ENCODE measurements around the gene HINFP. TPM values are rescaled to one million over a fixed set of nuclear protein-coding genes. Genes with fewer than 3 reads are reported as not detected.

HINFP gene
- total and polyA plus RNA-seq, 9 of the 15 experiments (the other 6 are each of a cell fraction or from before 2014, with no cell fraction given): 13.8 to 34.1 (median 22.5) TPM

- TF ChIP-seq ZFP91 (CRISPR knock-in tag; IDR thresholded peaks at IDR 0.05) (peak; percentile 97), PATZ1 (CRISPR knock-in tag; IDR thresholded peaks at IDR 0.05; ENCODE audit: borderline replicate concordance) (no peak), RFX7 (CRISPR knock-in tag; IDR thresholded peaks at IDR 0.05) (no peak), TCF7L2 (IDR thresholded peaks at IDR 0.05; ENCODE audit: low read depth, low read length) (no peak), FOXA1 (IDR thresholded peaks at IDR 0.05; ENCODE audit: borderline replicate concordance) (no peak), FOXK1 (CRISPR knock-in tag; IDR thresholded peaks at IDR 0.05; ENCODE audit: borderline replicate concordance) (peak; percentile 70; the same call in 1 of the 2 replicates), CHD2 (IDR thresholded peaks at IDR 0.05; ENCODE audit: low read depth, low read length) (peak; percentile 26; the same call in 1 of the 2 replicates), ZNF23 (CRISPR knock-in tag; IDR thresholded peaks at IDR 0.05) (no peak), FOS (IDR thresholded peaks at IDR 0.05; ENCODE audit: extremely low read depth, insufficient read length) (no peak), ZNF696 (CRISPR knock-in tag; conservative IDR thresholded peaks at IDR 0.05) (no peak), KLF6 (CRISPR knock-in tag; IDR thresholded peaks at IDR 0.05; ENCODE audit: borderline replicate concordance) (peak; percentile 33; the same call in 1 of the 2 replicates), ZC3H8 (IDR thresholded peaks at IDR 0.05) (no peak), ZNF124 (CRISPR knock-in tag; IDR thresholded peaks at IDR 0.05) (no peak), TFE3 (CRISPR knock-in tag; IDR thresholded peaks at IDR 0.05) (no peak), EP400 (IDR thresholded peaks at IDR 0.05) (peak; percentile 88), ZBTB12 (CRISPR knock-in tag; IDR thresholded peaks at IDR 0.05) (no peak), NFXL1 (CRISPR knock-in tag; IDR thresholded peaks at IDR 0.05) (no peak), ZNF263 (CRISPR knock-in tag; IDR thresholded peaks at IDR 0.05; ENCODE audit: borderline replicate concordance) (peak; percentile 99), NUFIP1 (IDR thresholded peaks at IDR 0.05; ENCODE audit: partially characterized antibody) (no peak), PHF21A (IDR thresholded peaks at IDR 0.05; ENCODE audit: borderline replicate concordance, low read depth) (no peak), THAP7 (CRISPR knock-in tag; IDR thresholded peaks at IDR 0.05) (no peak)
These were observed 14.5 kb upstream of the HINFP start, which contains the start of gene C2CD2L (continued) for GRCh38 chr11:119106564-119107537.
